CD4-positive, alpha-beta T cell (primary cell): ENCODE measurements around the gene QRFP. TPM values are rescaled to one million over a fixed set of nuclear protein-coding genes. Genes with fewer than 3 reads are reported as not detected.

Source experiments
- ATAC-seq: fragments of 200-7000 bp; cut with Tn5 transposase; one replicate; pipeline ENCODE4 v1.10.0; 2022; ENCODE audit warnings: mild to moderate bottlenecking; ENCODE audit not compliant: poor library complexity
- CTCF ChIA-PET: fragments of 350-600 bp; sonication (Branson Sonifier 250); formaldehyde crosslinking; loops from one replicate; lab custom pipeline; 2021; ENCODE audit warnings: antibody characterized with exemption, inconsistent platforms; lab: Charles Lee
- POLR2A ChIA-PET: fragments of 350-600 bp; sonication (Branson Sonifier 250); formaldehyde crosslinking; loops from one replicate; lab custom pipeline; 2021; ENCODE audit warnings: antibody characterized with exemption, inconsistent platforms; lab: Charles Lee
- DNase-seq, 14 experiments: peaks; one replicate each; pipeline ENCODE4 v3.0.0-alpha.2; 2013 to 2020; ENCODE audit warnings: mixed read lengths in 2 of 14
- H3K27ac ChIP-seq, 2 donors: one replicate each; pipeline versions ENCODE4 v1.5.1 to v1.7.0; 2013; ENCODE audit warnings: low read length in 2 of 2, low read depth in 1 of 2, mild to moderate bottlenecking in 1 of 2
- H3K27me3 ChIP-seq, 2 experiments: 1 replicate in 1 of 2; 2 replicates in 1 of 2; pipeline versions ENCODE4 v1.6.1 to v1.7.0; 2013; ENCODE audit warnings: low read length in 2 of 2, control low read depth in 1 of 2, mild to moderate bottlenecking in 1 of 2, moderate library complexity in 1 of 2; ENCODE audit not compliant: insufficient read depth in 2 of 2, control insufficient read depth in 1 of 2
- H3K36me3 ChIP-seq: one replicate; pipeline ENCODE4 v1.6.1; 2013; ENCODE audit warnings: low read length, control low read depth; ENCODE audit not compliant: insufficient read depth
- H3K4me1 ChIP-seq: one replicate; pipeline ENCODE4 v1.6.1; 2013; ENCODE audit warnings: low read length, control low read depth; ENCODE audit not compliant: insufficient read depth
- H3K4me3 ChIP-seq: one replicate; pipeline ENCODE4 v1.5.1; 2013; ENCODE audit warnings: mild to moderate bottlenecking, low read length, moderate library complexity
- H3K9me3 ChIP-seq, 2 experiments: 1 replicate in 1 of 2; 2 replicates in 1 of 2; pipeline versions ENCODE4 v1.6.1 to v1.7.0; 2013; ENCODE audit warnings: low read length in 2 of 2, mild to moderate bottlenecking in 2 of 2, control low read depth in 1 of 2, moderate library complexity in 1 of 2; ENCODE audit not compliant: control insufficient read depth in 1 of 2, insufficient read depth in 1 of 2
- H3K27ac Mint-ChIP-seq: one replicate; pipeline ENCODE4 v1.8.0; 2020; ENCODE audit warnings: mixed read lengths
- H3K27me3 Mint-ChIP-seq: one replicate; pipeline ENCODE4 v1.8.0; 2021; ENCODE audit warnings: mixed read lengths
- H3K36me3 Mint-ChIP-seq: one replicate; pipeline ENCODE4 v1.8.0; 2021; ENCODE audit warnings: low read depth, mixed read lengths
- H3K4me1 Mint-ChIP-seq: one replicate; pipeline ENCODE4 v1.8.0; 2021; ENCODE audit warnings: low read depth, mixed read lengths
- H3K4me3 Mint-ChIP-seq: one replicate; pipeline ENCODE4 v1.8.0; 2020; ENCODE audit warnings: mild to moderate bottlenecking, mixed read lengths
- H3K9me3 Mint-ChIP-seq: one replicate; pipeline ENCODE4 v1.8.0; 2020; ENCODE audit warnings: mixed read lengths
- CTCF ChIP-seq: fragments of 200-600 bp; IDR thresholded peaks from one replicate; pipeline ENCODE4 v1.8.0; 2022; ENCODE audit warnings: antibody characterized with exemption, mild to moderate bottlenecking
- intact Hi-C, 2 experiments: fragments of 100-400 bp; cut with DNase I in 1 of 2; cut with micrococcal nuclease in 1 of 2; formaldehyde crosslinking; loops; one replicate each; pipeline versions ENCODE4 v1.15.1 to v1.9.0; 2023 to 2025; cut with DNase I, micrococcal nuclease
- total RNA-seq, 174 experiments: library from RNA in 2 of 174; stranded (reverse) in 2 of 174; gene quantifications; one replicate each; pipeline ENCODE4 v1.2.3 and lab custom pipeline; 2021 to 2026

Gene QRFP
- total RNA-seq, 2 experiments from 2014 or later: not detected

- Histone ChIP-seq H3K27me3 (no peaks in the 10 kb centered on the region), H3K9me3 (no peaks in the 10 kb centered on the region), H3K27ac (no peak overlapping the region), H3K4me3 (no peak overlapping the region), H3K4me1 (no peaks in the 10 kb centered on the region), H3K36me3 (peaks cover 29% of the 10 kb centered on the region)
- H3K4me1 Mint-ChIP-seq: no peaks in the 10 kb centered on the region
- no peaks in the 10 kb centered on the region for H3K27me3 Mint-ChIP-seq
- ChIA-PET POLR2A (interaction anchor here (0.6 kb wide), 1 partner anchor 13 kb away, joined by 3 read pairs; no protein-coding TSS in a partner anchor), CTCF (no interaction called here)
- H3K4me3 Mint-ChIP-seq: no peak overlapping the region
- intact Hi-C loops: no loop called here
- TF ChIP-seq CTCF: no peak
- ATAC-seq (no peak), DNase-seq (no peak)
- no peak overlapping the region for H3K27ac Mint-ChIP-seq
- peaks cover 39% of the 10 kb centered on the region for H3K36me3 Mint-ChIP-seq
- H3K9me3 Mint-ChIP-seq: no peaks in the 10 kb centered on the region
Observed at GRCh38 chr9:130854835-130855234, 41.8 kb downstream of the QRFP start.

- POLR2A ChIA-PET: no interaction called here
- Mint-ChIP-seq H3K27ac (no peak overlapping the region), H3K9me3 (no peaks in the 10 kb centered on the region), H3K36me3 (peaks cover 39% of the 10 kb centered on the region), H3K4me3 (no peak overlapping the region), H3K4me1 (no peaks in the 10 kb centered on the region), H3K27me3 (no peaks in the 10 kb centered on the region)
- H3K27me3 ChIP-seq: no peaks in the 10 kb centered on the region
- DNase-seq: no peak
- intact Hi-C loops: no loop called here
- no peak overlapping the region for H3K4me3 ChIP-seq
- CTCF ChIA-PET: no interaction called here
- H3K4me1 ChIP-seq: no peaks in the 10 kb centered on the region
- no peak overlapping the region for H3K27ac ChIP-seq
- ATAC-seq: no peak
- no peaks in the 10 kb centered on the region for H3K9me3 ChIP-seq
- no peak for TF ChIP-seq CTCF
- peaks cover 25% of the 10 kb centered on the region for H3K36me3 ChIP-seq
Observed at GRCh38 chr9:130854092-130854491, 42.5 kb downstream of the QRFP start.

GRCh38 chr9:130852801-130853200 is 43.8 kb downstream of the QRFP start:
- ATAC-seq (no peak), DNase-seq (no peak)
- CTCF ChIA-PET: no interaction called here
- H3K9me3 Mint-ChIP-seq: no peaks in the 10 kb centered on the region
- H3K27ac ChIP-seq: no peak overlapping the region
- H3K4me1 Mint-ChIP-seq: no peaks in the 10 kb centered on the region
- H3K4me3 ChIP-seq: no peak overlapping the region
- peaks cover 21% of the 10 kb centered on the region for H3K36me3 ChIP-seq
- intact Hi-C loops: no loop called here
- no peaks in the 10 kb centered on the region for H3K9me3 ChIP-seq
- POLR2A ChIA-PET: no interaction called here
- H3K4me1 ChIP-seq: no peaks in the 10 kb centered on the region
- no peaks in the 10 kb centered on the region for H3K27me3 ChIP-seq
- H3K36me3 Mint-ChIP-seq: peaks cover 39% of the 10 kb centered on the region
- H3K27ac Mint-ChIP-seq: no peak overlapping the region
- no peak overlapping the region for H3K4me3 Mint-ChIP-seq
- H3K27me3 Mint-ChIP-seq: no peaks in the 10 kb centered on the region
- TF ChIP-seq CTCF: no peak
